Adrenal gland (tissue), 5 donors: ENCODE data around the gene BIRC3.
A peak's percentile ranks its signal among the peaks of the same experiment; 100 is the strongest.

Experiments used
- POLR2A ChIP-seq, 2 donors: fragments of 450-650 bp; IDR thresholded peaks; one replicate each; pipeline ENCODE4 v1.6.1; 2017; ENCODE audit warnings: antibody characterized with exemption in 2 of 2, mild to moderate bottlenecking in 2 of 2, moderate library complexity in 1 of 2
- TF ChIP-seq, protein P1 (sequence below), 6 experiments: fragments of 450-650 bp in 4 of 6; fragments of 200-600 bp in 2 of 6; sonication (generic) in 1 of 6; IDR thresholded peaks; 1 replicate in 5 of 6; 2 replicates in 1 of 6; pipeline versions ENCODE4 v1.5.1 to v1.8.0; 2016 to 2021; ENCODE audit warnings: antibody characterized with exemption in 6 of 6, mild to moderate bottlenecking in 2 of 6, moderate library complexity in 1 of 6
- donor health status: DM: no; HTN: no; CAD: no.

DNA sequence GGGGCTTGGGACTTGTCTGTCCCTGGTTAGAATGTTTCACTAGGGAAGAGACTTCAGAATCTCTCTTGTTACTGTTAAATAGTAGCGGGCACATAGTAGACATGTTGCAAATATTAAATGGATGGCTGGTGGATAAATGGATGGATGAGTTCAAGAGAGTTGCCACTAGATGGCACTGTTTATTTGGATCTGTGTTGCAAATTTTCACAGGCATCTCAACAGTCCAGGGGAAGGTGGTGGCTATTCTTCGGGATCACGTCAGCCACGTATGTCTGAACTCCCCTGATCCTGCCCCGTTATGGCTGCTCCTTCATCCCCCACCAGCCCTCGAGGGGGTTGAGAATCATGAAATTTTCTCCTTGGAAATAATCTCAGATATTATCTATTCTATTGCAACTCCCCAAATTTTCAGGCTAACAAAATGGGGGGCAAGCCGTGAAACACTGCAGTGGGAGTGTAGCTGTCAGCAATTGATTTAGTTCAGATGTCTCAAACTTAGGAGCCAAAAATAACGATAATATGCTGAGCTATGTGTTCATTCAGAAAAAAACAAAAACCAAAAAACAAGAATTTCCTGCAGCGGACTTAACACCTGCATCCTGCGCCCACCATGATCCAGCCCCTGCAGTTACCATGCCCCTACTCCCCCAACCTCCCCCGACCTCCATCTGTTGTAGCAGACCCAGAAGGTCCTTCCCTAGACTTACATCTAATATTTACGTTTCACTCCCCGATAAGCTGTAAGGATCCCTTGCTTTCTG lies 29.1 kb upstream of the BIRC3 start:
- TF ChIP-seq, protein P1, sequence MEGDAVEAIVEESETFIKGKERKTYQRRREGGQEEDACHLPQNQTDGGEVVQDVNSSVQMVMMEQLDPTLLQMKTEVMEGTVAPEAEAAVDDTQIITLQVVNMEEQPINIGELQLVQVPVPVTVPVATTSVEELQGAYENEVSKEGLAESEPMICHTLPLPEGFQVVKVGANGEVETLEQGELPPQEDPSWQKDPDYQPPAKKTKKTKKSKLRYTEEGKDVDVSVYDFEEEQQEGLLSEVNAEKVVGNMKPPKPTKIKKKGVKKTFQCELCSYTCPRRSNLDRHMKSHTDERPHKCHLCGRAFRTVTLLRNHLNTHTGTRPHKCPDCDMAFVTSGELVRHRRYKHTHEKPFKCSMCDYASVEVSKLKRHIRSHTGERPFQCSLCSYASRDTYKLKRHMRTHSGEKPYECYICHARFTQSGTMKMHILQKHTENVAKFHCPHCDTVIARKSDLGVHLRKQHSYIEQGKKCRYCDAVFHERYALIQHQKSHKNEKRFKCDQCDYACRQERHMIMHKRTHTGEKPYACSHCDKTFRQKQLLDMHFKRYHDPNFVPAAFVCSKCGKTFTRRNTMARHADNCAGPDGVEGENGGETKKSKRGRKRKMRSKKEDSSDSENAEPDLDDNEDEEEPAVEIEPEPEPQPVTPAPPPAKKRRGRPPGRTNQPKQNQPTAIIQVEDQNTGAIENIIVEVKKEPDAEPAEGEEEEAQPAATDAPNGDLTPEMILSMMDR (IDR thresholded peaks at IDR 0.05) = peak; percentile 72 to 86 (median 79)
- TF ChIP-seq POLR2A (IDR thresholded peaks at IDR 0.05) = no peak
